Upper lobe of right lung (tissue), 1 donor: Measurements from ENCODE around the gene E2F6. TPM values are rescaled to one million over a fixed set of nuclear protein-coding genes. Genes with fewer than 3 reads are reported as not detected.
A peak's percentile ranks its signal among the peaks of the same experiment; 100 is the strongest.

Source experiments
- ATAC-seq: fragments of 200-7000 bp; cut with Tn5 transposase; one replicate; pipeline ENCODE4 v1.9.1; 2020; ENCODE audit warnings: mild to moderate bottlenecking, moderate library complexity
- DNase-seq: peaks from one replicate; pipeline ENCODE4 v3.0.0-alpha.2; 2020
- H3K27ac ChIP-seq: fragments of 200-600 bp; one replicate; pipeline ENCODE4 v1.8.0; 2022
- H3K27me3 ChIP-seq: fragments of 200-600 bp; one replicate; pipeline ENCODE4 v1.8.0; 2022; ENCODE audit warnings: mild to moderate bottlenecking
- H3K36me3 ChIP-seq: fragments of 200-600 bp; one replicate; pipeline ENCODE4 v1.8.0; 2022
- H3K4me1 ChIP-seq: fragments of 200-600 bp; one replicate; pipeline ENCODE4 v1.8.0; 2022
- H3K4me3 ChIP-seq: fragments of 200-600 bp; one replicate; pipeline ENCODE4 v1.8.0; 2022; ENCODE audit warnings: mild to moderate bottlenecking
- H3K9me3 ChIP-seq: fragments of 200-600 bp; one replicate; pipeline ENCODE4 v1.8.0; 2022
- CTCF ChIP-seq: fragments of 200-600 bp; IDR thresholded peaks from one replicate; pipeline ENCODE4 v1.8.0; 2022; ENCODE audit warnings: antibody characterized with exemption
- intact Hi-C: fragments of 100-400 bp; cut with DNase I; formaldehyde crosslinking; loops from one replicate; pipeline ENCODE4 v1.11.0; 2022
- total RNA-seq: library from RNA; stranded (reverse); fragmentation: NEBNext Ultra II Directional; extraction: Animal tissue kit (Norgen Biotek cat#: 25700); gene quantifications from one replicate; pipeline ENCODE4 v1.2.1, GENCODE V29; 2021
- donor health status: DM: no; HTN: yes; CAD: no; lungs with severe emphysema.

Gene E2F6
- total RNA-seq, 1 donor from 2014 or later: 14.5 TPM

- Histone ChIP-seq H3K27ac (no peak overlapping the region), H3K27me3 (peaks cover 35% of the 10 kb centered on the region), H3K36me3 (no peaks in the 10 kb centered on the region), H3K4me3 (no peak overlapping the region), H3K9me3 (no peaks in the 10 kb centered on the region), H3K4me1 (peaks cover 4% of the 10 kb centered on the region)
- TF ChIP-seq CTCF: no peak
- intact Hi-C loops: no loop called here
- DNase-seq (no peak), ATAC-seq (no peak)
Observed at GRCh38 chr2:11478899-11479605, 13.1 kb upstream of the E2F6 start.

- peaks cover 27% of the 10 kb centered on the region for H3K27me3 ChIP-seq
- TF ChIP-seq CTCF: peak; percentile 92
- no peak overlapping the region for H3K4me3 ChIP-seq
- peak; percentile 89 for ATAC-seq
- H3K36me3 ChIP-seq: no peaks in the 10 kb centered on the region
- intact Hi-C loops: no loop called here
- no peaks in the 10 kb centered on the region for H3K9me3 ChIP-seq
- H3K27ac ChIP-seq: no peak overlapping the region
- H3K4me1 ChIP-seq: peaks cover 4% of the 10 kb centered on the region
- peak; percentile 85 for DNase-seq
Observed at GRCh38 chr2:11477994-11478393, 12.0 kb upstream of the E2F6 start.

GRCh38 chr2:11473659-11474433 lies 7.9 kb upstream of the E2F6 start:
- TF ChIP-seq CTCF: no peak
- H3K9me3 ChIP-seq: no peaks in the 10 kb centered on the region
- no peaks in the 10 kb centered on the region for H3K36me3 ChIP-seq
- H3K4me1 ChIP-seq: no peaks in the 10 kb centered on the region
- H3K4me3 ChIP-seq: no peak overlapping the region
- DNase-seq: no peak
- H3K27ac ChIP-seq: no peak overlapping the region
- ATAC-seq: no peak
- intact Hi-C loops: no loop called here
- no peaks in the 10 kb centered on the region for H3K27me3 ChIP-seq

GRCh38 chr2:11467749-11468148 lies 1.8 kb upstream of the E2F6 start:
- Histone ChIP-seq H3K4me1 (peaks cover 18% of the 10 kb centered on the region), H3K27ac (no peak overlapping the region), H3K36me3 (no peaks in the 10 kb centered on the region), H3K4me3 (no peak overlapping the region), H3K9me3 (no peaks in the 10 kb centered on the region), H3K27me3 (no peaks in the 10 kb centered on the region)
- DNase-seq (no peak), ATAC-seq (no peak)
- no peak for TF ChIP-seq CTCF
- intact Hi-C loops: no loop called here

GRCh38 chr2:11467129-11467649 lies 1.2 kb upstream of the E2F6 start:
- Histone ChIP-seq H3K4me1 (peaks cover 22% of the 10 kb centered on the region), H3K4me3 (no peak overlapping the region), H3K36me3 (no peaks in the 10 kb centered on the region), H3K27ac (no peak overlapping the region), H3K27me3 (no peaks in the 10 kb centered on the region), H3K9me3 (no peaks in the 10 kb centered on the region)
- no peak for TF ChIP-seq CTCF
- intact Hi-C loops: no loop called here
- DNase-seq (no peak), ATAC-seq (no peak)
